OCI-LY7 (cell line): ENCODE data around the gene MAPK12. TPM values are rescaled to one million over a fixed set of nuclear protein-coding genes. Genes with fewer than 3 reads are reported as not detected.

Experiments
- BruUV-seq: library from RNA; stranded (reverse); fragments of 400-500 nt; replicated peaks from 2 replicates; lab custom pipeline; 2021; lab: Mats Ljungman, UMichigan
- CTCF ChIA-PET: fragments of 300-600 bp; sonication (Branson Sonifier 250); formaldehyde crosslinking; loops from one replicate; lab custom pipeline; 2022; ENCODE audit warnings: antibody characterized with exemption; ENCODE audit not compliant: unreplicated experiment; lab: Charles Lee
- POLR2A ChIA-PET: fragments of 300-600 bp; sonication (Branson Sonifier 250); formaldehyde crosslinking; loops from one replicate; lab custom pipeline; 2022; ENCODE audit warnings: antibody characterized with exemption; lab: Charles Lee
- DNase-seq: peaks from one replicate; pipeline ENCODE4 v3.0.0-alpha.2; 2015; ENCODE audit warnings: low spot score
- H2AFZ ChIP-seq: fragments of 200-600 bp; sonication (generic), shearing (Covaris generic); 2 replicates; pipeline ENCODE4 v1.6.1; 2014; ENCODE audit warnings: mild to moderate bottlenecking, antibody characterized with exemption, low read length, moderate library complexity
- H3K27ac ChIP-seq: fragments of 200-600 bp; sonication (generic); 2 replicates; pipeline ENCODE4 v1.5.1; 2014; ENCODE audit warnings: mixed run types, low read depth, mild to moderate bottlenecking, moderate library complexity, low read length, inconsistent platforms; ENCODE audit not compliant: poor library complexity, severe bottlenecking
- H3K36me3 ChIP-seq: fragments of 200-600 bp; sonication (generic); 2 replicates; pipeline ENCODE4 v1.6.1; 2014; ENCODE audit warnings: mild to moderate bottlenecking, antibody characterized with exemption, low read length, moderate library complexity, mixed read lengths; ENCODE audit not compliant: insufficient read depth
- H3K4me1 ChIP-seq: fragments of 200-600 bp; sonication (generic); 2 replicates; pipeline ENCODE4 v1.5.1; 2014; ENCODE audit warnings: mild to moderate bottlenecking, low read length; ENCODE audit not compliant: insufficient read depth, poor library complexity, severe bottlenecking
- H3K4me2 ChIP-seq: fragments of 200-600 bp; sonication (generic); 2 replicates; pipeline ENCODE4 v1.6.1; 2014; ENCODE audit warnings: mild to moderate bottlenecking, low read length
- H3K4me3 ChIP-seq: fragments of 200-600 bp; sonication (generic); 2 replicates; pipeline ENCODE4 v1.5.1; 2014; ENCODE audit warnings: mild to moderate bottlenecking, low read depth, low read length; ENCODE audit not compliant: poor library complexity, severe bottlenecking
- H3K79me2 ChIP-seq: fragments of 200-600 bp; sonication (generic); 2 replicates; pipeline ENCODE4 v1.6.1; 2016; ENCODE audit warnings: low read depth, mild to moderate bottlenecking, low read length, moderate library complexity, mixed read lengths; ENCODE audit not compliant: insufficient read depth
- H3K9me2 ChIP-seq: fragments of 200-600 bp; sonication (generic); 2 replicates; pipeline ENCODE4 v1.6.1; 2016; ENCODE audit warnings: mild to moderate bottlenecking, low read length, mixed read lengths; ENCODE audit not compliant: insufficient read depth
- H3K9me3 ChIP-seq: fragments of 200-600 bp; sonication (generic); 2 replicates; pipeline ENCODE4 v1.6.1; 2014; ENCODE audit warnings: mild to moderate bottlenecking, mixed run types, low read length, mixed read lengths
- H4K20me1 ChIP-seq: fragments of 200-600 bp; sonication (generic); 2 replicates; pipeline ENCODE4 v1.6.1; 2014; ENCODE audit warnings: mild to moderate bottlenecking, antibody characterized with exemption, low read length, moderate library complexity, mixed read lengths; ENCODE audit not compliant: insufficient read depth
- EZH2phosphoT487 ChIP-seq: fragments of 200-600 bp; sonication (generic); IDR thresholded peaks from 2 replicates; pipeline ENCODE4 v1.6.1; 2018; ENCODE audit warnings: low read depth, borderline replicate concordance, mild to moderate bottlenecking, mixed run types, antibody characterized with exemption, low read length, moderate library complexity, mixed read lengths
- intact Hi-C: fragments of 100-400 bp; cut with micrococcal nuclease; formaldehyde crosslinking; loops from one replicate; pipeline ENCODE4 v1.10.0; 2022; ENCODE audit not compliant: unreplicated experiment
- total RNA-seq, 2 experiments: library from RNA; depleted of rRNA in 1 of 2; stranded (reverse); fragments of >200 nt in 1 of 2; shearing (Covaris generic) in 1 of 2; gene quantifications; 2 replicates each; pipeline ENCODE4 v1.2.3, GENCODE V29; 2014 to 2022
- TF ChIP-seq, protein P1 (sequence below): fragments of 200-600 bp; sonication (generic); conservative IDR thresholded peaks from 2 replicates; pipeline ENCODE4 v1.5.1; 2014; ENCODE audit warnings: mild to moderate bottlenecking, antibody characterized with exemption, low read length, moderate library complexity, mixed read lengths

The MAPK12 gene
- total RNA-seq, 2 experiments from 2014 or later, result 84.9 to 93.6 TPM

DNA sequence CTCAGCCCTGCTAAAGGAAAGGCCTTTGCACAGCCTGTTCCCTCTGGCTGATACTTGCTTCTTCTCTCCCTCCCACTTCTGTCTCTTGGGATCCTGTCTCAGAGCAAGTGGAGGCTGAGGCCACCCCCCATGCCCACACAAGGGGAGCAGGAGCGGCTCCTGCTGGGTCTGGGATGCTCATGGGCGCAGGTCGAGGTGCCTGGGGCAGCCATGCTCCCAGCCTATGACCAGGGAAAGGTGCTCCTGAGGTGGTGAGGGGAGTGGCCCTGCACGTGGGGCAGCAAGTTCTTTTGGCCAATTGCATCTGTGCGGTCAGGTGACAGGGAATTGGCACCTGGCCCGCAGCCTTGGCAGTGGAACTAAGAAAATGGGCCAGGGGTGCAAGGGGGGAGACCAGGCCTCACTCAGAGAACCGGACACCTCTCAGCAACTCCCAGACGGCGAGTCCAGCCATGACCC lies 7.2 kb upstream of the MAPK12 start:
- peak overlapping the region; percentile 94 for H3K4me2 ChIP-seq
- peak overlapping the region; percentile 44 for H3K27ac ChIP-seq
- TF ChIP-seq, protein P1, sequence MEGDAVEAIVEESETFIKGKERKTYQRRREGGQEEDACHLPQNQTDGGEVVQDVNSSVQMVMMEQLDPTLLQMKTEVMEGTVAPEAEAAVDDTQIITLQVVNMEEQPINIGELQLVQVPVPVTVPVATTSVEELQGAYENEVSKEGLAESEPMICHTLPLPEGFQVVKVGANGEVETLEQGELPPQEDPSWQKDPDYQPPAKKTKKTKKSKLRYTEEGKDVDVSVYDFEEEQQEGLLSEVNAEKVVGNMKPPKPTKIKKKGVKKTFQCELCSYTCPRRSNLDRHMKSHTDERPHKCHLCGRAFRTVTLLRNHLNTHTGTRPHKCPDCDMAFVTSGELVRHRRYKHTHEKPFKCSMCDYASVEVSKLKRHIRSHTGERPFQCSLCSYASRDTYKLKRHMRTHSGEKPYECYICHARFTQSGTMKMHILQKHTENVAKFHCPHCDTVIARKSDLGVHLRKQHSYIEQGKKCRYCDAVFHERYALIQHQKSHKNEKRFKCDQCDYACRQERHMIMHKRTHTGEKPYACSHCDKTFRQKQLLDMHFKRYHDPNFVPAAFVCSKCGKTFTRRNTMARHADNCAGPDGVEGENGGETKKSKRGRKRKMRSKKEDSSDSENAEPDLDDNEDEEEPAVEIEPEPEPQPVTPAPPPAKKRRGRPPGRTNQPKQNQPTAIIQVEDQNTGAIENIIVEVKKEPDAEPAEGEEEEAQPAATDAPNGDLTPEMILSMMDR, result no peak
- no peak for TF ChIP-seq EZH2phosphoT487
- ChIA-PET CTCF (no interaction called here), POLR2A (interaction anchor here (0.6 kb wide), 1 partner anchor 370 kb away, joined by 3 read pairs; no protein-coding TSS in a partner anchor)
- no peaks in the 10 kb centered on the region for H3K79me2 ChIP-seq
- no peak for DNase-seq
- no peaks in the 10 kb centered on the region for H3K36me3 ChIP-seq
- intact Hi-C loops, result no loop called here
- H4K20me1 ChIP-seq, result no peaks in the 10 kb centered on the region
- H3K9me3 ChIP-seq, result no peaks in the 10 kb centered on the region
- no peaks in the 10 kb centered on the region for H3K9me2 ChIP-seq
- peaks cover 41% of the 10 kb centered on the region for H3K4me1 ChIP-seq
- no TSS peak for BruUV-seq
- peak overlapping the region; percentile 73 for H3K4me3 ChIP-seq
- no peak overlapping the region for H2AFZ ChIP-seq

DNA sequence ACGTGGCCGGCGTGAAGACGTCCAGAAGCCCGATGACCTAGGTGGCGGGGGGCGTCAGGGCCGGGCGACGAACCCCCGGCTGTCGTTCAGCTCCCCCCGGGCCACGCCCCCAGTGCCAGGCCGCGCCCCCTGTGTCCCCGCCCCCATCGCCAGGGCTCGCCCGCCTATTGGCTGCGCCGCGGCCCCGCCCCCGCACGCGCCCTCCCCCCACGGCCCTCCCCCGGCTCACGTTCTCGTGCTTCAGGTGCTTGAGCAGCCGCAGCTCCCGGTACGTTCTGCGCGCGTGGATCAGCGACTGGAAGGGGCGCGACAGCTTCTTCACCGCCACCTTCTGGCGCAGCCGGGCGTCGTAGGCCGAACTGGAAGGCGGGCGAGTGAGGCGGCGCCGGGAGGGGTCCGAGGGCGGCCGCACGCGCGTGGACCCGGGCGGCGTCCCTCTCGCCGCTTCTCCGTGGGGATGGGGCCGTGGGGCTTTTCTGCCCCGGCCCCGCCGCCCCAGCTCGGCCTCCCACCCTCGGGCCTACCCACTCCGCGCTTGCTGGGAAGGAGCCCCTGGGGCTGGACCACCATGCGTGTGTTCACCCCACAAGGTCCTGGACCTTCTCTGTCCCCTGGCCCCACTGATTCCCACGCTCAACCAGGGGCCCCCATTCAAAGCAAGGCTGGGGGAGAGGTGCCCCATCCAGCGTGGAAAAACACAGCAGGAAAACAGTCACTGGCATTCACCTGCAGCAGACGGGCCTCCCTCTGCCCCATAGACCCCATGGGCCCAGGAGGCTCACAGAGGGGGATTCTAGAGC lies 6.3 kb upstream of the MAPK12 start:
- CTCF ChIA-PET, result no interaction called here
- intact Hi-C loops, result no loop called here
- Histone ChIP-seq H3K4me1 (peaks cover 46% of the 10 kb centered on the region), H3K79me2 (no peaks in the 10 kb centered on the region), H3K9me2 (no peaks in the 10 kb centered on the region), H3K36me3 (no peaks in the 10 kb centered on the region), H3K4me3 (peak overlapping the region; percentile 32), H4K20me1 (no peaks in the 10 kb centered on the region), H3K27ac (no peak overlapping the region), H3K9me3 (no peaks in the 10 kb centered on the region), H3K4me2 (peak overlapping the region; percentile 94), H2AFZ (no peak overlapping the region)
- peak; percentile 71 for DNase-seq
- POLR2A ChIA-PET, result interaction anchor here (0.5 to 0.7 kb wide), 2 partner anchors 86 to 251 kb away, joined by 3 to 6 read pairs; no protein-coding TSS in a partner anchor
- TF ChIP-seq, protein P1, result peak; percentile 46; the same call in 1 of the 2 replicates
- TF ChIP-seq EZH2phosphoT487, result no peak
- BruUV-seq, result no TSS peak

DNA sequence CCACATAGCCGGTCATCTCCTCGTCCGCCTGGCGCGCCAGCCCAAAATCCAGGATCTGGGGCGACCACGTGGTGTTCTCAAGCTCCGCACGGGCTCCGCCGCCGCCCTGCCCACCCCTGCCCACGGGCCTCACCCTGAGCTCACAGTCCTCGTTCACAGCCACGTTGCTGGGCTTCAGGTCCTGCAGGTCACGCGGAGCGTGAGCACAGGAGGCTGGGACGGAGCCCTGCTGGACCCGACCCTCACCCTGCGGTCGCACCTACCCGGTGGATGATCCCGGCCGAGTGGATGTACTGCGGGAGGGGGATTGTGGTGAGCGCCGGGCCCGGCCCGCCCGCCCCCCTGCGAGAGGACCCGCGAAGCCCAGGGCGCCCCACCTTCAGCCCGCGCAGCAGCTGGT lies 5.5 kb upstream of the MAPK12 start:
- intact Hi-C loops, result no loop called here
- POLR2A ChIA-PET, result no interaction called here
- CTCF ChIA-PET, result interaction anchor here (0.6 kb wide), 1 partner anchor 102 kb away, joined by 3 read pairs; no protein-coding TSS in a partner anchor
- H3K4me1 ChIP-seq, result peaks cover 54% of the 10 kb centered on the region
- H3K9me3 ChIP-seq, result no peaks in the 10 kb centered on the region
- H3K79me2 ChIP-seq, result no peaks in the 10 kb centered on the region
- H3K4me2 ChIP-seq, result no peak overlapping the region
- no TSS peak for BruUV-seq
- no peaks in the 10 kb centered on the region for H4K20me1 ChIP-seq
- no peaks in the 10 kb centered on the region for H3K9me2 ChIP-seq
- no peak overlapping the region for H3K4me3 ChIP-seq
- no peak for TF ChIP-seq EZH2phosphoT487
- TF ChIP-seq, protein P1, result no peak
- H3K36me3 ChIP-seq, result no peaks in the 10 kb centered on the region
- DNase-seq, result no peak
- H3K27ac ChIP-seq, result no peak overlapping the region
- H2AFZ ChIP-seq, result no peak overlapping the region
